ENCODE measurements around the gene C10orf90.

GRCh38 chr10:126536656-126537055 is 133.8 kb downstream of the C10orf90 start:
- TF ChIP-seq POLR2A (IDR thresholded peaks at IDR 0.05) (no peak), CTCF (IDR thresholded peaks at IDR 0.05) (no peak)
